HK-2 (cell line): ENCODE measurements around the gene TBC1D30.

Experiments
- DNase-seq: peaks from one replicate; pipeline ENCODE4 v3.0.0-alpha.2; 2018; ENCODE audit not compliant: unreplicated experiment

Gene TBC1D30

DNA sequence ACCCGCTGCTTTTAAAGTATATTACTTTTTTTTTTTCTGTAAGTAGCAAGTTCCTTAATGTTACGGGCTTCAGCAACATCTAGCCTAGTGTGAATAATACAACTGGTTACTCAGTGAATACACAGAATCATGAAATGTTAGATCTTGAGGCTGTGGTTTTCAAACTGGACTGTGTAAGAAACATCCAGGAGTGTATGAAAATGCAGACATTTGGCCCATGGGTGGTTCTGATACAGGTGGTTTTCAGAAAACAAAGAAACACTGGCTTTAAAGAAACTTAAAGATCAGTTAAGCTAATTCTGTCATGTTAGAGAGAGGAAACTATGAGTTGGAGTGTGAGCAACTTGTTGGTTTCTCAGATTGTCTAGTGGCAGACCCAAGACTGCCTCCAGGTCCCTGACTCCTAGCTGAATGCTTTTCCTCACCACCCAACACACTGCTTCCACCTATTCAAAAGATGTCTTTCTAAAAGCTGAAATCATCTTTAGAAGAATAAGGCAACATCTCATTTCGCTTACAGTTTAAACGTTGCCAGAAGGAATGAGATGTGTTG, 36.1 kb downstream of the TBC1D30 start:
- no peak for DNase-seq

GRCh38 chr12:64864319-64864718, 39.9 kb downstream of the TBC1D30 start:
- DNase-seq = no peak

DNA sequence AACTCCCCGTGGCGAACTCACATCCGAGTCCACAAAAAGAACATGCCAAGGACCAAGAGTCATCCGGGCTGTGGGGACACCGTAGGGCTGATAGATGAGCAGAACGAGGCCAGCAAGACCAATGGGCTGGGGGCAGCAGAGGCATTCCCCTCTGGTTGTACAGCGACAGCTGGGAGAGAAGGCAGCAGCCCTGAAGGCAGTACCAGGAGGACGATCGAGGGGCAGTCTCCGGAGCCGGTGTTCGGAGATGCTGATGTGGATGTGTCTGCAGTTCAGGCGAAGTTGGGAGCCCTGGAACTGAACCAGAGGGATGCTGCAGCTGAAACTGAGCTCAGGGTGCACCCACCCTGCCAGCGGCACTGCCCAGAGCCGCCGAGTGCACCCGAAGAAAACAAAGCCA, 50.7 kb downstream of the TBC1D30 start:
- no peak for DNase-seq

DNA sequence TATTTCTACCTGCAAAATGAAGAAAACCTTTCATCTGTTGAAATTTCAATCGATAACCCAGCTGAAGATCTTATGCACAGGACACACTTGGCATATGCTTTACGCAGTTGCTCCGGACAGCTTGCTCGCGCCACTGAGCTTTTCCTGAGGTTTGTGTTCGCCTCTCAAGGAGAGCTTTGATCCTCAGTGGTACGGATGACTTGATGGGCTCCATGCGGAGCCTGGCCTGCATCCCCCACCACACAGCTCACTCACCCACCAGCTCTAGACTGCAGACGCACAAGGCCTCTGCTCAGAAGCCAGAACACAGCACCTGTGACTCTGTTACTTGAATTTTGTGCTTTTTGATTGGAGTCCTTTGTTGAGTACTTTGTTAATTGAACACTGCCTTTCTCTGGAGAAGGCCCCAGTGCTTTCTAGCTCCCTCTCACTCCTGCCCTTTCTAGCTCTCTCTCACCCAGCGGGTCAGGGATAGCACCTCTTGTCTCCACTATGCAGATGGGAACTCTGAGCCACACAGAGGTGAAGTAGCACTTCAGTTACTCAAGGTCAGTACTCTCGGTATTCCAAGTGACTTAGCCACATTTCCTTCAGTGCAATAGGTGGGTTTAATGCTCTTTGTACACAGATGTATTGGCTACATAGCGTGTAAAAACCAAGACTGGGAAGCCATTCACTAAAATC, 52.1 kb downstream of the TBC1D30 start:
- DNase-seq = no peak

- DNase-seq = no peak
Measured at GRCh38 chr12:64877363-64878004, 53.0 kb downstream of the TBC1D30 start.

DNA sequence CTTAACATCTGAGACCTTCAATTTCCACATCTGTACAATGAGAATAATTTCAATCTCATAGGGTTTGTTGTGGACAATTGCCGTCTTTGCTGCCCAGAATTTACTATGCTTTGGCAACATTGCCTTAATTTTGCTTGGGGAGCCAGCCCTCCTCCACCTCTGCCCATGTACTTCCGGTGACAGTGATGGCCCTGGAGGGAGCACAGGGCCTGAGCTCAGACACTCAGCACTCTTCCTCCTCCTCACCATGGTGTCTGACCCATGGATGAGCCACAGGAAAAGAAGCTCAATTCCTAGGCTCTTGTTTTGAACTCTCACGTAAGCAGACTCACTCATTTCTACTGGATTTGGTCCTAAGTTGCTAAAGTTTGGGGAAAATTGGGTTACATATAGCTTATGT, 58.2 kb downstream of the TBC1D30 start:
- DNase-seq = no peak

DNA sequence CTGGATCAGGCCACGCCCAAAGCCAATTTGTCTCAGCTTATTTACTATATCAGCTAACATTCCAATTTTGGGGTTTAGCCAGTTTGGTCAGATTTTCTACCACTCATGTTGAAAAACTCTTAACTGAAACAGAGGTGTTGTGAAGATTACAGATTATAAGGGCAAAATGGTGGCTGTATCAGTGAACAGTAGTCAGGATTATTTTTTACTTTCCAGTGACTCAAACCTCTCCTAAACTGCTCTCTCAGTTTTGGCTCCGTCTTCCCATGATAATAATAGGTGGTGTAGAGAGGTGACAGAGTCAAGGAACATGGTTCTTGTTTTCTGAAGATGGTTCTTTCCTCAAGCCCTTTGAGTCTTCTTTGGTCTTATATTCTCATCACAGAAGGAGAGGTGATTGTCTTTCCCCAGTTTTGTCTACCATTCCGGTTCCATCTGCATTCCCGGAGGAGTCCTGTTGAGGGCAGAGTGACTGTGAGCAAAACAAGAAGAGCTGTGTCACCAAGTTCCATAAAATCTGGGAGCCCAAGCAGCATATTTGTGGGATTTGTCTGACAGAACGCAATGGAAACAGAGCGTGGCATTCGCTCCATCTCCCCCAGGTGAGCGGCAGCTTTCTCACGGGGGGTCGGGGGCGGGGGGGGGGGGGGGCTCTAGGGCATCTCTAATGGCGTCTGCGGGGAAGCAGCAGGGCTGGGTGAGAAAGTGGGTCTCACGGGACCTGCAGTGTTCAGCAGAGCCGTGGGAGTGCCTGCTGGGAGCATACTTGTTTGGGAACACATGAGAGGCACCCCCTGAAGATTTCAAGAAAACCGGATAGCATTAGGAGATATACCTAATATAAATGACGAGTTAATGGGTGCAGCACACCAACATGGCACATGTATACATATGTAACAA, 59.1 kb downstream of the TBC1D30 start:
- DNase-seq = no peak

GRCh38 chr12:64884164-64884542, 59.7 kb downstream of the TBC1D30 start:
- DNase-seq = no peak

DNA sequence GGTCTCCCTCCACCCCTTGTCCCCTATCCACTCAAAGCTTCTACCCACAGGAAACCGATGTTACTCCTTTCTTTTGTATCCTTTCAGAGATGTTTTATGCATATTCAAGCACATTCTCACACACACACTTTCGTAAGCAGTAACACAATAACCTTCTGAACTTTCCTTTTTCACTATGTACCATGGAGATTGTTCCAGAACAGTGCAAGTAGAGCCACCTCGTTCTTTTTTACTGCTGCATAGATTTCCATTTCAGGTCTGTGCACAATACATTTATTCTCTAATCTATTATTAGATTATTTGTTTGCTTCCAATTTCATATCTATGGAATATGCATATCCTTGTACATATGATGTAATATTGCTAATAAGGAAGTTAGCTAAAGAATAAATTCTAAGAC, 60.3 kb downstream of the TBC1D30 start:
- DNase-seq = no peak

- DNase-seq = no peak
Measured at GRCh38 chr12:64889434-64890216, 65.2 kb downstream of the TBC1D30 start.

DNA sequence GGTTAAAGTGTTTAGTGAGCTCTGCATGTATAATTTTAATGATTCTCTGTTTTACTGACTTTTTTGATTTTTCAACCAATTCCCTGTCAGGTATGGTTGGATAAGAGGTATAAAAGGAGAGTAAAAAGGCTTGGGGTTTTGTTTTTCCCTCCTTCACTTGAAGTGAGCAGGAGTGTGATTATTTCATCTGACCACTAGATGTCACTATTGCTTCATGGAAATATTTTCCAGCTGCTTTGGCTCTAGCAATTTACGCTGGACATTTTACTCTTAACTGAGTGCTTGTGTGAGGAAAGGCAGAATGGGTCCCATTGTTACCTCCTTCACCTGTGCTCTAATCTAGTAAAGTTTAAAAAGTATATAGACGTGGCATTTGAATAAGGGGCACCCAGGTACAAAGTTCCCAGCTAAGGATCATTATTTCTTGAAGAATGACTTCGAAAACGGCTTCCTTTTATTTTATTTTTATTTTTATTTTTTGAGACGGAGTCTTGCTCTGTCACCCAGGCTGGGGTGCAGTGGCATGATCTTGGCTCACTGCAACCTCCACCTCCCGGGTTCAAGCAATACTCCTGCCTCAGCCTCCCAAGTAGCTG, 66.5 kb downstream of the TBC1D30 start:
- DNase-seq = no peak

DNA sequence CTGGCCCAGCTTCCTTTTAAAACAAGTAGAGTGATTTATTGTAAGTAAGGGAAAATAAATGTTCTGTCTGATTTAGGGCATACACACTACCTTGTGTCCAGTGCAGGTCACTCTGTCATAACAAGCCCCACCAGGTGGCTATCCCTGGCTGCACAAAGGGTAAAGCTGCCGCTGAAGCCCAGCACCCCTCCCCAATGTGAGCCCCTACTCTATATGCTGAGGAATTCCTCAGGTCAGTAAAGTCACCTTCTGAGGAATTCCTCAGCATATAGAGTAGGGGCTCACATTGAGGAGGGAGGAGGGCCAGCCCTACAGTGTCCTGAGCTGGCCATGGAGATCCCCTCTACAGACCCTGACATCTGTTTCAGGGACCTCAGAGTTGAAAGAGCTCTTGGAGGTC, 67.2 kb downstream of the TBC1D30 start:
- DNase-seq = no peak

GRCh38 chr12:64892561-64892960, 68.1 kb downstream of the TBC1D30 start:
- DNase-seq = no peak

GRCh38 chr12:64893961-64894360, 69.5 kb downstream of the TBC1D30 start:
- no peak for DNase-seq

DNA sequence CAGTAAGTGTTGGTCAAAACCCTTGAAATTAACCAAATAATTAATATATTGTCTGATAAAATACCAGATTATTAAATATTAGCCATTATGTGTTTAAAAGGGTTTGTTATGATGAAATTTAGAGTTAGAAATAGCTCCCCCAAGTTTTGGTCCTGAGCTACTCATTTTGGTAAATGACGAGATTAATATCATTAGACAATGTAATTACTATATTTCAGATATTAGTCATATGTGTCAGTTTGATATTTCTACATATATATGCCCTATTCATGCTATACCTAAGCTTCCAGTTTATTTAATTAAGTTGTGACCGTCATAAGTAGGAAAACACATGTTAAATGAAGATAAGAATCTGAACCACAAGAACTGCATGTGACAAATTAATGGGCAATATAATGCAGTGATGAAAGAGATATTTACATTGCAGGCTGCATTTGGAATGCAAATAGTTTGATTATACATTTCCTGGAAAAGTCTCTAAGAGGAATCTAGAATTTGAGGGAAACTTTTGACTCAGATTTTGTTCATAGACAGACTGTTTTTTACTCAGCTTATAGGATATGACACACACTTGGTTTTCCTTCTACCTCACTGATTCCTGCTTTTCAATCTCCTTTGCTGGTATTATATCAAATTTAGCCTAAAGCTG, 70.5 kb downstream of the TBC1D30 start:
- no peak for DNase-seq

- DNase-seq = no peak
Measured at GRCh38 chr12:64895526-64895925, 71.1 kb downstream of the TBC1D30 start.

GRCh38 chr12:64900540-64900939, 76.1 kb downstream of the TBC1D30 start:
- no peak for DNase-seq

DNA sequence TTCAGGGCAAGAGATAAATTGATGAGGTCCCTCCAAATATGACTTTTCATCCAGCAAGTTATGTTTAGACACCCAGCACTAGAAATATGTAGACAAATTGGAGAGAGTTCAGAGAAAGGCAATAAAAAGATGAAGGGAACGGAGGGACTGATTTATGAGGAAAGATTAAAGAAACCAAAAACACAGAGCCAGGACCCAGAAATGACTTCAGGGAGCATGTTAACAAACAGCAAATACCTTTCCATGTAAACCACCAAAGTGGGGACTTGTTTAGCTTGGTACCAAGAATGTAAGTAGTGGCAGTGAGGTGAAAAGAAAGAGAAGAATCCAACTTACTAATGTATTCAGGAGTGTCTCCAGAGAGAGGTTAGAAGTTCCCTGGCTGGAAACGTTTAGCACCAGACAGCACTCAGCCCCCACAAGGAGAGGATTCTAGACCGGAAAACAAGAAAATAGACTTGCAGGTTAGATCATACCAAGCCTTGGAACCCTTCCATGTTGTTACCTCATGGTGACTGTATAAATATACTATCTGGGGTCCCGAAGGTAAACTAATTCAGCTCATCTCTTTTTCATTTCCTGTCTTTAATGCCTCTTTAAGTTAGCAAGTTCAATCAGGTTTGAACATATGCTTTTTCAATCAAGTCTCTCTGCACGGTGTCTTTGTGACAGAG, 79.2 kb downstream of the TBC1D30 start:
- no peak for DNase-seq

GRCh38 chr12:64907097-64907496, 82.7 kb downstream of the TBC1D30 start:
- no peak for DNase-seq

DNA sequence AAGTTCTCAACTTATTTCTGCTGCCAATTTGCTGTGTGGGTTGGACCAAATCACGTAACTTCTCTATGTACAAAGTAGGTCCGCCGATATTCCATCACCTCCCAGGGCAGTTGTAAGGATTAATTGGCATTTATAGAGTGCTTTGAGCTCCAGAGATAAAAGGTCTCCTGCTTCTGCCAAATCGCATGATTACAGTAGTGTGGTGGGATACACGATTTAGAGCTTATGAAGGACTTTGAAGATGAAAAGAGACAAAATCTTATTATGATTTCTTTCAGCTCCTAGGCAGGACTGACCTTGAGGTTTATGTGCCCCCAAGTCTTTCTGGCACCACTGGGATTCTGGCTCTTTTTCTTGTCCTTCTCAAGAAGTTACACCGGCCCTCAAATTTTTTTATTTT, 84.7 kb downstream of the TBC1D30 start:
- no peak for DNase-seq
